ENCODE data around the gene LRRC52. TPM values are rescaled to one million over a fixed set of nuclear protein-coding genes. Genes with fewer than 3 reads are reported as not detected.

The LRRC52 gene
- total RNA-seq, 4 donors from 2014 or later: not detected

GRCh38 chr1:165592945-165593823 lies 49.4 kb downstream of the LRRC52 start:
- 0 to 1% methylated on average over 6 to 10 of the region's 10 CpGs for WGBS, 2 donors (ENCODE audit: low coverage in 1 of 2)
- TF ChIP-seq CTCF (IDR thresholded peaks at IDR 0.05) (peak; percentile 91 to 95 (median 92)), POLR2AphosphoS5 (IDR thresholded peaks at IDR 0.05) (no peak)
- H3K9me3 ChIP-seq: no peaks in the 10 kb centered on the region
- no peak overlapping the region for H3K4me3 ChIP-seq
- H3K27ac ChIP-seq: no peak overlapping the region
- no peak for ATAC-seq
- H3K4me1 ChIP-seq: peaks cover 0 to 6% (median 3%) of the 10 kb centered on the region in 3 donors
- no peaks in the 10 kb centered on the region for H3K36me3 ChIP-seq
- peaks cover 20% of the 10 kb centered on the region for H3K27me3 ChIP-seq

- H3K27ac ChIP-seq: no peak overlapping the region
- WGBS, 2 donors (ENCODE audit: low coverage in 1 of 2): 0 to 33% methylated on average over 1 of the region's 1 CpG
Measured at GRCh38 chr1:165595246-165595938, 51.6 kb downstream of the LRRC52 start.

GRCh38 chr1:165597883-165598675 lies 54.3 kb downstream of the LRRC52 start:
- WGBS, 2 donors (ENCODE audit: low coverage in 1 of 2): 1 to 3% methylated on average over 11 to 27 of the region's 38 CpGs
- H3K36me3 ChIP-seq: no peaks in the 10 kb centered on the region
- H3K9me3 ChIP-seq: no peaks in the 10 kb centered on the region
- peaks cover 20% of the 10 kb centered on the region for H3K27me3 ChIP-seq
- peak overlapping the region; percentile 53 to 76 for H3K4me3 ChIP-seq
- H3K4me1 ChIP-seq: peaks cover 0 to 19% (median 3%) of the 10 kb centered on the region in 3 donors
- peak overlapping the region; percentile 64 to 84 (median 70) for H3K27ac ChIP-seq
- peak; percentile 100 for ATAC-seq
- TF ChIP-seq POLR2A (IDR thresholded peaks at IDR 0.05): peak in 1 of 2 donors; percentile 30
- no peak for TF ChIP-seq EP300 (IDR thresholded peaks at IDR 0.05)
- no peak for TF ChIP-seq CTCF (IDR thresholded peaks at IDR 0.05)
- TF ChIP-seq POLR2AphosphoS5 (IDR thresholded peaks at IDR 0.05): peak; percentile 35

More at GRCh38 chr1:165595246-165595938, 51.6 kb downstream of the LRRC52 start:
- Histone ChIP-seq H3K9me3 (no peaks in the 10 kb centered on the region), H3K4me1 (peaks cover 0 to 12% (median 3%) of the 10 kb centered on the region in 3 donors), H3K4me3 (no peak overlapping the region), H3K36me3 (no peaks in the 10 kb centered on the region), H3K27me3 (peaks cover 20% of the 10 kb centered on the region)
- TF ChIP-seq POLR2AphosphoS5 (IDR thresholded peaks at IDR 0.05) (no peak), EP300 (IDR thresholded peaks at IDR 0.05) (no peak), POLR2A (IDR thresholded peaks at IDR 0.05) (no peak), CTCF (IDR thresholded peaks at IDR 0.05) (no peak)
- ATAC-seq: no peak

GRCh38 chr1:165598676-165599059 lies 54.9 kb downstream of the LRRC52 start:
- TF ChIP-seq POLR2A (IDR thresholded peaks at IDR 0.05): no peak
- 7 to 8% methylated on average over 3 of the region's 3 CpGs for WGBS, 2 donors (ENCODE audit: low coverage in 1 of 2)
- Histone ChIP-seq H3K4me1 (peaks cover 0 to 19% (median 3%) of the 10 kb centered on the region in 3 donors), H3K27ac (peak overlapping the region; percentile 64 to 84 (median 70)), H3K27me3 (peaks cover 14% of the 10 kb centered on the region), H3K36me3 (no peaks in the 10 kb centered on the region), H3K4me3 (peak overlapping the region; percentile 53 to 76), H3K9me3 (no peaks in the 10 kb centered on the region)
- no peak for ATAC-seq

- no peaks in the 10 kb centered on the region for H3K9me3 ChIP-seq
- no peak overlapping the region for H3K27ac ChIP-seq
- no peak overlapping the region for H3K4me3 ChIP-seq
- H3K4me1 ChIP-seq: peaks cover 0 to 19% (median 3%) of the 10 kb centered on the region in 3 donors
- ATAC-seq: no peak
- no peak for TF ChIP-seq EP300 (IDR thresholded peaks at IDR 0.05)
- TF ChIP-seq CTCF (IDR thresholded peaks at IDR 0.05): no peak
- TF ChIP-seq POLR2A (IDR thresholded peaks at IDR 0.05): no peak
- TF ChIP-seq POLR2AphosphoS5 (IDR thresholded peaks at IDR 0.05): no peak
- H3K36me3 ChIP-seq: no peaks in the 10 kb centered on the region
- WGBS, 2 donors (ENCODE audit: low coverage in 1 of 2): 41 to 66% methylated on average over 4 of the region's 4 CpGs
- no peaks in the 10 kb centered on the region for H3K27me3 ChIP-seq
Measured at GRCh38 chr1:165600793-165601192, 57.0 kb downstream of the LRRC52 start.

All from gastroesophageal sphincter (tissue), 4 donors.